ENCODE results near the gene IL15.

DNA sequence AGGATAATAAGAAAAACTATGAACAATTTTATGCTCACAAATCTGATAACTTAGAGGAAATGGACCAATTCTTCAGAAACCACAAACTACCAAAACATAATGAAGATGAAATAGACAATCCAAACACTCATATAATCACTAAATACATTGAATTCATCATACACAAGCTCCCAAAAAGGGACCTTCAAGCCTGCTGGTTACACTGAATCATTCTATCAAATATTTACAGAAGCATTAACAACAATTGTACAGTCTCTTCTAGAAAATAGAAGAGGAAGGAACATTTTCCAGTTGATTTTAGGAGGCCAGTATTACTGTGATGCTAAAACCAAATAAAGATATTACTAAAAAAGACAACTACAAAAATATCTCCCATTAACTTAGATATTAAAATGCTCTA is 88.3 kb downstream of the IL15 start:
- no peak for TF ChIP-seq NFIC (IDR thresholded peaks at IDR 0.05)
- TF ChIP-seq EP300 (IDR thresholded peaks at IDR 0.05; ENCODE audit: borderline replicate concordance): no peak
- no peak for TF ChIP-seq EGR1 (IDR thresholded peaks at IDR 0.05)
